Ovary (tissue), 3 donors: ENCODE results near the gene UMOD.

Experiments used
- EP300 ChIP-seq: sonication (generic); formaldehyde crosslinking; IDR thresholded peaks from one replicate; pipeline ENCODE4 v1.6.1; 2017; ENCODE audit warnings: antibody characterized with exemption
- TF ChIP-seq, protein P1 (sequence below), 3 donors: fragments of 450-650 bp in 2 of 3; fragments of 200-600 bp in 1 of 3; IDR thresholded peaks; one replicate each; pipeline versions ENCODE4 v1.5.1 to v1.8.0; 2016 to 2022; ENCODE audit warnings: antibody characterized with exemption in 3 of 3, mild to moderate bottlenecking in 1 of 3
- donor health status: DM: no; HTN: no; CAD: no.

DNA sequence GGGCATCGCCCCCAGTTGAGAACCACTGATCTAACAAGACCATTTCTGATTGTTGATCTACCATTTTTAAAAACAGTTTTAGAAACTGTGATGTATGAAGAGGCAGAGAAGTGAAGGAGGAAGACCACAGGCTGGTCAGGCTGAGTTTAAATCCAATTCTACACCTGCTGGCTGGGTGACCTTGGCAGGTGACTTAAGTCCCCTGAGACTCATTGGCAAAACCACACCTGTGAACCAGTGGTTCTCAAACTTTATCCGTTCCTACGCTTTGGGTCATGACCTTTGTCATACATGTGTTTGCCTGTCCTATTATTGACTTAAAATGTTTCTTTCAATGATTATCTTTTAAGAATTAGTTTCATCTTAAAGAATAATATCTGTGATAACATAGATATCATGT lies 27.5 kb downstream of the UMOD start:
- TF ChIP-seq EP300, result no peak
- TF ChIP-seq, protein P1, sequence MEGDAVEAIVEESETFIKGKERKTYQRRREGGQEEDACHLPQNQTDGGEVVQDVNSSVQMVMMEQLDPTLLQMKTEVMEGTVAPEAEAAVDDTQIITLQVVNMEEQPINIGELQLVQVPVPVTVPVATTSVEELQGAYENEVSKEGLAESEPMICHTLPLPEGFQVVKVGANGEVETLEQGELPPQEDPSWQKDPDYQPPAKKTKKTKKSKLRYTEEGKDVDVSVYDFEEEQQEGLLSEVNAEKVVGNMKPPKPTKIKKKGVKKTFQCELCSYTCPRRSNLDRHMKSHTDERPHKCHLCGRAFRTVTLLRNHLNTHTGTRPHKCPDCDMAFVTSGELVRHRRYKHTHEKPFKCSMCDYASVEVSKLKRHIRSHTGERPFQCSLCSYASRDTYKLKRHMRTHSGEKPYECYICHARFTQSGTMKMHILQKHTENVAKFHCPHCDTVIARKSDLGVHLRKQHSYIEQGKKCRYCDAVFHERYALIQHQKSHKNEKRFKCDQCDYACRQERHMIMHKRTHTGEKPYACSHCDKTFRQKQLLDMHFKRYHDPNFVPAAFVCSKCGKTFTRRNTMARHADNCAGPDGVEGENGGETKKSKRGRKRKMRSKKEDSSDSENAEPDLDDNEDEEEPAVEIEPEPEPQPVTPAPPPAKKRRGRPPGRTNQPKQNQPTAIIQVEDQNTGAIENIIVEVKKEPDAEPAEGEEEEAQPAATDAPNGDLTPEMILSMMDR (IDR thresholded peaks at IDR 0.05), result no peak
